NT2/D1 (cell line): ENCODE results near the gene MYOZ3.

Experiments used
- SUZ12 ChIP-seq: IDR thresholded peaks from 2 replicates; pipeline ENCODE4 v1.6.1; 2011; ENCODE audit not compliant: insufficient read length, insufficient read depth; ENCODE audit errors: extremely low read depth
- YY1 ChIP-seq: IDR thresholded peaks from 2 replicates; pipeline ENCODE4 v1.6.1; 2011; ENCODE audit not compliant: insufficient read length, insufficient read depth

DNA sequence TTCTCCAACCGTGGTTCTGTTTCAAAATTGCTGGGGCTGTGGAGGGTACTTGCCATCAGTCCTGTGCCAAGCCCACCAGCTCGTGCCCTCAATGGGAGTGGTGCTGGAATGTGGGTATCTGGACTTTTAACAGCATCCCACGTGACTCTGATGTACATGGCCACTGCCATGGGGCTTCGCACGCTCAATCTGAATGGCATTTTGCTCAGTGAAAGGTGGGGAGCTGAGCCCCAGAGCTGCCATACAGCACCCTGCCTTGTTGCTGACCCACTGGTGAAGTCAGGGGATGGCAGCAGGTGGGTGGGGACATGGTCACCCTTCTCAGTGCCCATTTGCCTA is 37.2 kb upstream of the MYOZ3 start:
- TF ChIP-seq YY1 = no peak
- TF ChIP-seq SUZ12 = no peak
